Heart left ventricle (tissue), 13 donors: Measurements from ENCODE around the gene ATP1A1.

ENCODE experiments used
- POLR2A ChIP-seq, 2 donors: fragments of 450-650 bp; IDR thresholded peaks; one replicate each; pipeline ENCODE4 v1.6.1; 2017; ENCODE audit warnings: antibody characterized with exemption in 2 of 2, mild to moderate bottlenecking in 2 of 2, moderate library complexity in 2 of 2
- TF ChIP-seq, protein P1 (sequence below), 12 donors: fragments of 200-600 bp; sonication (generic) in 4 of 12; IDR thresholded peaks; one replicate each; pipeline versions ENCODE4 v1.5.0 to v1.8.0; 2018 to 2022; ENCODE audit warnings: antibody characterized with exemption in 12 of 12, mild to moderate bottlenecking in 5 of 12
- donor health status: ischemic (EF 13 %, LVEDD 7.1; RV severe dilation, severe dysfunction).
- donor health status: DM: no; HTN: yes; CAD: no.
- donor health status: DM: no; HTN: no; CAD: no.
- donor health status: ischemic (EF 25% LVEDD 6.9; RV normal size, moderate dysfunction).
- donor health status: ischemic (EF 25% LVEDD 5.7; RV mildly dilated, moderate dysfunction).
- donor health status: ischemic (EF 35%, LVEDD 5.7; RV mildly dilated, moderate dysfunction).
- donor health status: nonischemic (EF 11% LVEDD 7.7; RV severe dilation, severe dysfunction).
- donor health status: DM: yes; HTN: yes; CAD: no.
- donor health status: PGD.
- donor health status: ischemic (EF 29% LVEDD 5.4; RV normal size, mild dysfunction).
- donor health status: nonischemic (EF 23%, LVEDD 6.1; RV moderate dilation, normal function).

DNA sequence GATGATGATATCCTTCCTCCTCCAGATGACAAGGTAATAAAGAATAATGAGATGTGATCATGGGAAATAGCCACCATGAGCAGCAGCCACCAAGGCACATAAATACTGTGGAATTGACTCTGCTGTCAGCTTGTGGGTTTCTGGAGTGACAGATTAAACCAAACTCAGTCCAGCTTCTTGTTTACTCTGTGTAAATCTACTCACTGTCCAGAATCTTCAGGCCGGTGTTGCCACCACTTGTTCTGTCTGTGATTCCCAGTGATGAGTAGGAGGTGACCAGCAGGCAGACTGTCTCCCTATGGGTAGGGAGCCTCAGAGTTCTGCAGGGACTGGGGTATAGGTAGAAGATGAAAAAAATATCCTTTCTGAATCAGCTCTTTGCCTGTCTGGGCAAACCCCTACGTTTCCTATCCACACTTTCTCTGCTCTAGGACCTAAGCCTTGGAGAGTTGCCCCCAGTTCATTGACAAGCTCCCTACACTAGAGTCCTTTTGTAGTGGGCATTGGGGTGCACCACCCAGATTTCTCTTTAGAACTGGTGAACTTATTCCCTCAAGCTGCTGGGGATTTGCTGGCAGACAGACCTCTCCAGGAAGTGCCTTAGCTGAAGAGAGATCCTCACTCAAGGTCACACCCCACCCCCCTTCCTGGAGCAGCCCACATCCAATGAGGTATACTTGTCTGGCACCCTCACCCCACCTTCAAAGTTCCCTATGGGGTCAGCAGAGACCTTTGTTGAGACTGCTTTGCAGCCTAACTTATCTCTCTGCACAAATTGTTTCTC is 47.6 kb downstream of the ATP1A1 start:
- TF ChIP-seq, protein P1, sequence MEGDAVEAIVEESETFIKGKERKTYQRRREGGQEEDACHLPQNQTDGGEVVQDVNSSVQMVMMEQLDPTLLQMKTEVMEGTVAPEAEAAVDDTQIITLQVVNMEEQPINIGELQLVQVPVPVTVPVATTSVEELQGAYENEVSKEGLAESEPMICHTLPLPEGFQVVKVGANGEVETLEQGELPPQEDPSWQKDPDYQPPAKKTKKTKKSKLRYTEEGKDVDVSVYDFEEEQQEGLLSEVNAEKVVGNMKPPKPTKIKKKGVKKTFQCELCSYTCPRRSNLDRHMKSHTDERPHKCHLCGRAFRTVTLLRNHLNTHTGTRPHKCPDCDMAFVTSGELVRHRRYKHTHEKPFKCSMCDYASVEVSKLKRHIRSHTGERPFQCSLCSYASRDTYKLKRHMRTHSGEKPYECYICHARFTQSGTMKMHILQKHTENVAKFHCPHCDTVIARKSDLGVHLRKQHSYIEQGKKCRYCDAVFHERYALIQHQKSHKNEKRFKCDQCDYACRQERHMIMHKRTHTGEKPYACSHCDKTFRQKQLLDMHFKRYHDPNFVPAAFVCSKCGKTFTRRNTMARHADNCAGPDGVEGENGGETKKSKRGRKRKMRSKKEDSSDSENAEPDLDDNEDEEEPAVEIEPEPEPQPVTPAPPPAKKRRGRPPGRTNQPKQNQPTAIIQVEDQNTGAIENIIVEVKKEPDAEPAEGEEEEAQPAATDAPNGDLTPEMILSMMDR (IDR thresholded peaks at IDR 0.05), result no peak
- no peak for TF ChIP-seq POLR2A (IDR thresholded peaks at IDR 0.05)
